ENCODE data around the gene METTL21C.

Gene METTL21C

DNA sequence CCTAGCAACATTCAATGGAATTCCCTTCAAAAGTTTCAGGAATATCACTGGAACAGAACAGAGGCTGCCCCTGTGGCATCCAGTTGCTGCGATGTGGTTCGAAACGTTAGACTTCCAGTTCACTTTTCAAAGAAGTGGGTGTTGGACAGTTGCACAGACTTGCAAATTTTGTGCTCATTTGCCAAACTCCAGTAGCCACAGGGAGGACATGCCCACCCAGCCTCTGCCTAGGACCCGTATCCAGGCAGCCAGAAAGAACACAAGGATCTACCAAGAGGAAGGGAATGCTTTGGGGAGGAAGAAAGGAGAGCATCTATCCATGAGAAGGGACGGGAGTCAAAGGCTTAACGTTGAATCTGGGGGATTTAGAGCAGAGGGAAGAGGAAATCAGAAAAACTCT, at the start of gene METTL21C:
Gene METTL21C, minus strand, starts transcription at position 108 of the 400 bp plus-strand sequence. CDS start 546 bp downstream, outside the sequence.
- no peak for DNase-seq (ENCODE audit: low read depth)

DNA sequence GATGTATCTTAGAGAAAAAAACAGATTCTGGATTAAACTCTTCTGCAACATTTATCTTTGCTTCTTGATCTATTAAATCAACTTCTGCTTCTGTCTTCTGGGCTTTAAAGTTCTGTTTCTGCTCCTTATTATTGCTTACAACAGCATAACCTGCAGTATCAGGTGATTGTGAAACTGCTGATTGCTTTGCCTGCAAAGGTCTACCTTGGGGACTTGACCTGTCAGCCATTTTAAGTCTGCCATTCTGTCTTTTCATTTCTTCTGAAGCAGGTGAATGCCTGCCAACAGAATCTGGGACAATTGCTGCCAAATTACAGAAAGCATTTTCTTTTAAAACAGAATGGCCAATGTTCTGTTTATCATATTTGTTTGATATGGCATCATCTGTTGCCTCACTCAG, 47.7 kb upstream of the METTL21C start:
- no peak for DNase-seq (ENCODE audit: low read depth)

DNA sequence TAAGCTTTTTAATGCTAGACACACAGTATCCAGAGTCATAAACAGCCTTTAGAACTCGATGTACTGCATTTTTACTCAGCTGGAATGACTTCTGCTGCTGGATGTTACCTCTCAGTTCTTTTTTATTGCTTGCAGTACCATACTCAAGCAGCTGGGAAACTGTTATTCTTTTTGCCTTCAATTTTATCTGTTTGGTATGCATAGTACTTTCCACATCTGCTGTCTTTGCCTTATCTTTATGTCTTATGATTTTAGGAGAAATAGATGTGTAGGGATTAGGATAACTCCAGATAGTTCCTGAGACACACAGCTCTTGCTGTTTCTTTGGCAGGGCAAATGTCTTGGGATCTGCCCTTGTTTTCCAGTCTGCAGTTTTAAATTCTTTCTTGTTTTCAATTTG, 47.3 kb upstream of the METTL21C start:
- DNase-seq (ENCODE audit: low read depth) = no peak

DNA sequence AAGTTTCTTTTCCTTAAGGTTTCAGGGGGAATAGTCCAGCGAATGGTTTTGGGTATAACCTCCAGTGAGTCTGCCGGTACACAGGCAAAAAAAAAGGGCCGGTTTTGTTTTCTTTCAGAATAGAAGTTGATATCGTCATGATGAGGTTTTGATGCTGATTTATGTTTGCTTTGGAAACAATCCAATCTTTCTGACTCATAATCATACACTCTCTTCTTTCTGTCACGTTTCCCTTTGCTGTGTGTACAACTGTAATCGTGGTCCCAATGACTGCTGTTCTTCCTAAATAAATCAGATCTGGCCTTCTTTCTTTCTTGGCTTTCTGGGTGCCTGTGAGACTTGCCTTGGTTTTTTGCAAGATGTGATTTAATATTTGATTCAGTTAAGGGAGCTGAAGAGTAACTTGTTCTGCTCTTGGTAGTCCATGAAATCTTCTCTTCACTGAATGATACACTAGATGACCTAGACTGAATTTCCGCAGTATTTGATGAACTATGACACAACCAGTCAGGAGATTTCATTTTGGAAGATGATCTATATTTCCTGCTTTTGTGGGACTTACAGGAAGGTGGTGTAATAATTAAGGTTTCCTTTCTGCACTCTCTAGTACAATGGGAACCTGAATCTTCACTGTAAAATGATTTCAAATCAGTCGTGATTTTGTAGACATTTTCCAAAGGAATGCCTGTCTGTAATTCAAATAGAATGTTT, 34.9 kb upstream of the METTL21C start:
- DNase-seq (ENCODE audit: low read depth) = peak; percentile 72

DNA sequence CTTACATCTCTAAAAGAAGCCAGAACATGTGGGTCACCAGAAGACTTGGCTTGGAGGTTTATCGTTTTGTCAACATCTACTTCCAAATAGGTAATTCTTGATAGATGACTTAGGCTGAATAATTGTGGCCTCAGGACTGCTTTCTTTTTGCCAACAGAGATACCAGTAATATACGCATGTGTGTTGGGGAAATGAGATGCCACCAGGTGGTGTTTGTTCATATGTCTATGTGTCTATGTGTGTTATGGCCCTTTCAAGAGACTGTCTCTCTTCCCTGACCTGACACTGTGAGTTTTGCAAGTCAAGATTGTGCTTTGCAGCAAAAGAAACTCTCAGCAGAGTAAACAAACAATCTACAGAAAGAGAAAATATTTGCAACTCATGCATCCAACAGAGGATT, 31.6 kb upstream of the METTL21C start:
- DNase-seq (ENCODE audit: low read depth) = peak; percentile 28

DNA sequence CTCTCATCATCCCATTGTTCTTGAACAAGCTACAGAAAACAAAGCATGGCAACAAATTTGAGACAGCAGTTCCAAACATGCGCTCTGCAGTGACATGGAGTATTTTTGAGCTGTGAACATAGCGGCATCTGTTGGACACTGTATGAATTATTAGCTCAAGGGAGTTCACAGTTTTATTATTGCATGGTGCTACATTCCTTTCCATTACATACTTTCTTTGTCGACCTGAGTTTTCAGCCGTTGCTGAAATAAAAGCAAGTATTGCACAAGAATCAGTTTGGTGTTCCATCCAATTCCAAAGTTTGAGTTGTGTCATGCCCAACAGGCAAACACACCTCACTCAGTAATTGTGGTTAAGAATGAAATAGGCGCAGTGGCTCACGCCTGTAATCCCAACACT, 30.1 kb upstream of the METTL21C start:
- peak; percentile 53 for DNase-seq (ENCODE audit: low read depth)

DNA sequence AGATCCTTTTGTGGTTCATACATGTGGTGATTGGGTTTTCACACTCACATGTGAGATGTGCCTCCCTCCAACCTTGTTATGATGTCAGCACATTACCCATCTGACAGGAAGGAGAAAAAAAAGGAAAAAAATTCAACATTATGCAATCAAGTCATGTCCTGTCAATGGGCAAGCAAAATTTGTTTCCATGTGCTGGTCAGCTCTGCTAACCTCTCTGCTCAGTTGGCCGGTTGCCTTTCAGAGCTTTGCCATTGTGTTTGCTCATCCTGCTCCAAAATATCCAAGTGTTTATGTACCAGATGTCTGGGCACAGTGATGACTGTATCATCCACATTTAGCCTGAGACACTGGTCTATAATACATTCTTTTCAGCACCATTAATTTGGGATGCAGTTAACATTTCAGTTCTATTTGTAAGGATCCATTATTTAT, 27.0 kb upstream of the METTL21C start:
- no peak for DNase-seq (ENCODE audit: low read depth)

DNA sequence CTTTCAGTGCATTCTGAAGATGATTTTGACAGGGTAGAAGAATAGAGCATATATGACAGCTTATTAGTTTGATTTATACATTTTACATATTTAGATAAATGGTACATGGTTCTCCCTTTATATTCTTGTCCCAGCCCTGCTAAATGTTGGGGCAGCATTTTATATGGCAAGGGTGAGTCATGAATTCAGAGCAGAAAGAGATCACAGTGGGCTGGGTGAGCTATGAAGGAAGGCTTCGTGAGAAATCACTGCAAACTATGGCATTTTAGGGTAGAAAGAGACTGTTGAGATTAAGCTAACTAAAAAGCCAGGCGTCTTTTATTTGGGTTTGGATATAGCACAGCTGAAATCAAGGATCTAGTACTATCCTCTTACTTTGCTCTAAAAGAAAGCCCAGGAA, 23.9 kb upstream of the METTL21C start:
- no peak for DNase-seq (ENCODE audit: low read depth)

DNA sequence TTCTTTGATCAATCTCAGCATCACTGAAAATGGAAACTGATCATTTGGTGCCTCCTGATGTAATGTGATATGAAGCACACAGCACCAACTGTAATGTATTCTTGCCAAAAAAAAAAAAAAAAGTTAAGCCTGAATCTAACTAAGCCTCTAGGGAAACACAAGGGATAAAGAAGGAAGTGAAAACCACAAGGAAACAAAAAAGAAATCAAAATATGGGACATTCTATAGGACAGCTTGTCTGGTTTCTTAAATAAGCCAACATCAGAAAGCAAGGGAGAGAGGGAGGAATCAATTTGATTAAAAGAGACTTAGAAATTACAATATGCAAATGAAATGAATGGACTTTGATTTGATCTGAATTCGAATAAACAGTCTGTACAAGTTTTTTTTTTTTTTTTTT, 20.6 kb upstream of the METTL21C start:
- DNase-seq (ENCODE audit: low read depth) = no peak

DNA sequence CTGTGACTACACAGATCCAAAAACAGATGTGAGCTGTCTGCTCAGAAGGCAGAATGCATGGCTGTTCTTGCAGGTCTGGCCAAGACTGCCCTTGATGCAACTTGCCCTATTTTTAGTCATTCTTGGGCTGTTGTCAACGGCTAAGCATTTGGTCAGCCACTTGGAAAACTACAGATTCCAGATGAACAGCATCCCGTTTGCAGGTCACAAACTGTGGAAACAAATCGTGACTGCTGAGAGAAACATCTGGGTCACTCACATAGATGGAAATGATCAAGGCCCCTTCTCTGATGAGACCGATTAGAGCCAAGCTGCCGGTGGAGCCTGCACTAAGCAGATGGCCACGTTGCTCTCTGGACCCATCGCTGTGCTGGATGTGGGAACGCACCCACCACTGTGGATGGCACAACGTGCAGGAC, 15.4 kb upstream of the METTL21C start:
- no peak for DNase-seq (ENCODE audit: low read depth)

DNA sequence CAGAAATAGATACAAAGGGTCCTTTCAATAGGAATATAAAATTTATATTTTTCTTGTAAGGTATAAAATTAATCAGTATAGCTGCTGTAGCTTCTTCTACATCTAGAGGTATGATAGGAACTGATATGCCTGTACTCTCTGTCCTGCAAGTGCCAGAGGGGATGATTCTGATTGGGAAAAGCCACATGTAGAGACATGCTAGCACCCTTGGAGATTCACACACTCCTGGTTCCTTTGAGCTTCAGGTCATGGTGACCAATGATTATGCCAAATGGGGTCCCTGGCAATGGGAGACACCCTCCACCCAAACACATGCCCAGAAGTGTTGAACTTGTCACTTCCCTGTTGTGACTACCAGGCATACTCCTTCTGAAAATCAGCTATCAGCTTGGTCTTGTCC, 14.7 kb upstream of the METTL21C start:
- no peak for DNase-seq (ENCODE audit: low read depth)

DNA sequence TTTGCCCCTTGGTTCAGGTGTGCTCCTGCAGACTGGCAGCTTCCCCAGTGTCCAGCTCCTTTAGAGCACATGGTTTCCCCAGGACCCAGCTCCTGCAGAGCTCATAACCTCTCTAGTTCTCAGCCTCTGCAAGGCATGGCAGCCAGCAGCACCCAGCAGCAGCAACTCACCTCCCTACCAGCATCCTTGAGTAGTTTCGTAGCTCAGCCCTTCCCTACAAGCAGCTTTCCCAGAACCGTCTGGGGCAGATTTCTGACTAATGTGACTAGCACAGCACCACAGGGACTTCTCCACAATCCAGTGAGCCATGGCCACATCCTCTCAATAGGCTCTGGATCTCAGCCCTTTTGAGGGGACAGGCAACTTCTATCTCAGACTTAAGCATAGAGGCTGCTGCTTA, 14.1 kb upstream of the METTL21C start:
- DNase-seq (ENCODE audit: low read depth) = no peak

DNA sequence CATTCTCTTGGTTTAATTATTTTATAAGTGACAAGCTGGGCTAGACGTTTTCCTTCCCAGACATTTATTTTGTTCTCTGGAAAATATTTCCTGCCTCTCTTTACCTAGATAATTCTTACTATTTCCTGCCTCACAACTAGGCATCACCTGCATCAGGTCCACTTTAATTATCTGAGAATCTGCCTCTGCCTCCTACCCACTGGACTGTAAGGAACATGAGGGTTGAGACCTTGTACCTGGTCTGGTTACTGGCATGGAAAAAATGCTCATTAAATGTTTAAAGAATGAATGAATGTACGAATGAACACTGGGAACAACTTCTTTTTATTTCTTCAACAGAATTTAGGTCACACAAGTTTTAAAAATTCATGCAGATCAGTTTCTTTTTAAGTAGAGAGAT, 13.4 kb upstream of the METTL21C start:
- DNase-seq (ENCODE audit: low read depth) = no peak

DNA sequence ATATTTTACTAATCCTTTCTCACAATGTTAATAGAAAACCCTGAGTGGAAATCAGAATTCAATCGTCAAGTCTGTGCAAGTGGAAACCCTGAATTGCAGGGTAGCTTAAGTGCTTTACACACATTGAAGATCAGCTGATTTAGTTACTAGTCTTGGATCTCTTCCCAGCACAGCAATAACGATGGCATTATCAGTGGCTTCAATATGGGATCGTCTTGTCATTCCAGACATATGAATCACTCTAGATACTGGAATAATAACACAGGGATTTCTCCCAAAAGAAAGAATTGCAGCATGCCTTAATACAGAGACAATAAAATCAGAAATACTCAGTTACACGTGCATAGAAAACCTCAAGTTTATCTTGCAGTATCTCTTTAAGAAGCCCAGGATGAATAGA, 12.6 kb upstream of the METTL21C start:
- DNase-seq (ENCODE audit: low read depth) = peak; percentile 82

DNA sequence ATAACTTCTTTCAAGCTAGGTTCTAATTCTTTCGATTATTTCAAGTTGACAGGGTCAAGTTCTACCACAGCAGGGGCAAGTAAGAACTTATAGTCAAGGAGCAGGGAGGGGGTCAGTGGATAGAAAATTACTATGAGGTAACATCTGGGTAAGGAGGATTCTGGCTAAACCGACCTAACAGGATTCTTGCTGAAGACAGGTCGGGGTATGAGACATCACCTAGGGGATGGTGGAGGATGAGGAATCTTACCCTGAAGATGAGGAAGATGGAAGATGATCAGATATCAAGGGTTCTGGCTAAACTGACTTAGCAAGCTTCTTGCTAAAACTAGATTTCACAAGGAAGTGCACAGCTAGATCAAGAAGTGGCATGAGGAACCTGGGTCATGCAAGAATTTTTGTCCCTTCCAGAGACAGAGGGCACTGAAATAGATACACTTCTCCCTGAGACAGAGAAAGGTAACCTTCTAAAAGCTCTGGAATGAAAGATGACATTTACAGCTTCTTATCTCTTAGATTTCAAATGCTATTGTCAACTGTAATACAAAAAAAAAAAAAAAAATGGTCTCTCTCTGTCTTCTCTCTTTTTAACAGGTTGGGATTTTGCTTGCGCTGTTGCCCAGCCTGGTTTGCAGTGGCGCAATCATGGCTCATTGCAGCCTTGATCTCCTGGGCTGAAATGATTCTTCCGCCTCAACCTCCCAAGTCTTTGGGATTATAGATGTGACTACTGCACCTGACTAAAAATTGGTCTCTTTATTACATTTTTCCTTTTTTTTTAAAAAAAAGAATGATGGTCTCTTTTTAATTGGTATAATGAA, 9.6 kb upstream of the METTL21C start:
- DNase-seq (ENCODE audit: low read depth) = no peak

DNA sequence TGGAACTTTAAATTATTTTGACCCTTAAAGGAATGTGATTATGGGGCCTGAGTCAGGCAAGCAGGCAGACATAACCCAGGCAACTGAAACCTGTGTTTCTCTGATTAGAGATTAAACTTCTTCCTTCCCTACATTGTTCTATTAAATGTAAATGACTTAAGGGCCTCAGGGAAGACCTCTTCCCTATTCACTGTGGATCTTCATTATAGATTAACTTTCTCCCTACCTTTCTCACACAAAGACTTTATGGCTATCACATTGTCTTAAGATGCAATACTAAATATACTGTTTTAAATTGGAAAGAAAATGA, 8.8 kb upstream of the METTL21C start:
- DNase-seq (ENCODE audit: low read depth) = no peak

DNA sequence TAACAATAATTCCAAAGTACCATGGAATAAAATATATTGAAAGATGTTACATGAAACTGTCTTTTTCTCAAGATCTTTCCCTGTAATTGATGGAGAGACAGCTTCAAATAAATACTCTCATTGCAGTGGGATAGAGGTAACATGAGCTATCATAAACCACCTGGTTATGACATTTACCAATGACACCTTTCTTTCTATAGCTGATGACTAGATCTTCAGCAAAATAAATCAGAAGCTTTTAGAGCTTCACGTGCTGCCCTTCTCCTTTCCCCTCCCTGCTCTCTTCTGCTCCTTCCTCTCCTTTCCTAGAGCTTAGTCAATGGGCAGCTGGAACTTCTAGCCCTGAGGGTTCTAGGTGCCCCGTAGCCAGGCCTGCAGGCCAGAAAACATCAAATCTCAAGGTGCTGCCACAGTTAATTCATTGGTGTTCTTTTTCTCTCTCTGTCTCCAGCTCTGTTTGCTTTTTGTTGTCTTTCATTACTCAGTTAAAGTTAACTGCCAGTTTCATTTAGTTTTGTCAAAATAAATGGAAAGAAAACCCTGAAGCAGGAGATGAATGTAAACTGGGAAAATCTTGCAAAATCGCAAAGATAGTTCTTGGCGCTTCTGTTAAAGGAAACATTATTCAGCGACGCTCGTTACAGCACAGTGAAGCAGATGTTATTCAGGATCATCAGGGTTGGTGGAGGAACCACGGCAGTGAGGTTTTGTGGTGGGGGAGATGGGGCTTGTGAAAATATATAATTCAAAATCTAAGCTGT, 8.3 kb upstream of the METTL21C start:
- no peak for DNase-seq (ENCODE audit: low read depth)

DNA sequence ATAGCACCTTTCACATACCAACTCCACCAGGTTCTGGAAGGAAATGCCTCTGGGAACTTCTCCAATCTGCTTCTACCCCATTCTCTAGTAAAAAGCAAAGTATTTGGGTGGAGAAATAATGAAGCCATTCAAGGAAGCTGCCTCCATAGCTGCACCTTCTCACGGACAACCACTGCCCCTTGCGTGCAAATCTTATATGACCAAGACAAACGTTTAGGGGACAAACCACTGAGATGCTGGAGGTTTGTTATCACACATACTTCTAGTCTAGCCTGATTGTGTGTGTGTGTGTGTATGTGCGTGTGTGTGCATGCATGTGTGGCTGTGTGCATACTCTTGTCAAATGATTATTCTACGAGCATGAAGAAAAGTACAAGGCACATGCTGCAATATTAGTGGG, 6.5 kb upstream of the METTL21C start:
- DNase-seq (ENCODE audit: low read depth) = no peak

DNA sequence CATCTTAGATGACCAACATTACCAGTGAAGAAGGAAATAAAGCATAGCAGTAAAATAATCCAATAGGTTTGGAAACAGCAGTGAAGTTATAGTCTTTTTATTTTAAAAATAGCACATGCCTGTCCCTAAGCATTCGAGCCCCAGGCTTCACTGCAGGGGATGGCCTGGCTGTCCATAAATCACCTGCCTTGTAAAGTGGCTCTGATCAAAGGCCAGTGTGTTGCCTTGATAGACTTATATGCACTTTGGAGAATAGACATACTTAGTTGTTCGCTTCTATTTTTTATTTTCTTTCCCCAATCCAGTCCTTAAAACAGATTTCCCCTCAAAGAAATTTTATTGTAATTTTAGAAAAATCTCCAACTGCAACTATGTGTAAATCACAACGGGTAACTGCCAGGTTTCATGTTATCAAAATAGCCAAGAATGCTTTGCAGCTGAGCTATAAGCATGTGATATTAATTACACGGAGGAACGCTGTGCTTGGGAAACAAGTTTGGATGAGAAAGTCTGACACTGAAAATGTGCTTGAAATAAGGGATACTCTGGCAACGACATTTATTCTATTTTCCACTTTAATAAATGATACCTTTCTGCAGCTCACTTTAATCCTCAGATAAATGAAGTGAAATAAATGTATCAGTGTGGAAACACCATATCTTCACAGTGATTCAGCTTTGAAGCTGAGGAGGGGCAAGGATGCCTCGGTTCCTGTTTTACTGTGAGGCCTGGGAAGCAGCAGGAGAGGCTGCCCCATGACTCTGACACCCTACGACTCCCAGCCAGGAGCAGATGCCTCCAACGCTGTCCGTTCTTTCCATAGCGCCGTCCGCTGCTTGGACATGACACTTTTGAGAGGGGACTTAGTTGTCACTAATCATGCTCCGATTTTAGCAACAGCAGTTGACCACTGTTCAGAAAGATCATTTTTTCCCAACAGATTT, 5.5 kb upstream of the METTL21C start:
- DNase-seq (ENCODE audit: low read depth) = no peak

DNA sequence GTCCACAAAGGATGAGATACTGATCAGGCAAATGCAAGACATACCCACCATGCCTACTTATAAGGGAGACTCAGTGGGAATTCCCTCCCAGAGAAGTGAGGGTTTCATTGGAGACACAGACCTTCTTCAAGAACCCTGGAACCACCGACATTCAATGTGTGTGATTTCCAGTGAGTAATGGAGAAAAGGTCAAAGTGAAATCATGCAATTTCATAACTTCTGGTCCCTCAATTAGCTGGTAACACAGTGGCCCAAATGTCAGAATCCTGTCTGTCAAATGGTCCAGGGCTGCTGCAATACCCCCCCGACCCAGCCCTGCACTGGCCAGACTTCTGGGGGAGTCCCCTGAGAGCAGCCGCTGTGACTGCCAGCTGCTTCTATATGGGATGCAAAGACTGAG, 4.7 kb upstream of the METTL21C start:
- DNase-seq (ENCODE audit: low read depth) = no peak

DNA sequence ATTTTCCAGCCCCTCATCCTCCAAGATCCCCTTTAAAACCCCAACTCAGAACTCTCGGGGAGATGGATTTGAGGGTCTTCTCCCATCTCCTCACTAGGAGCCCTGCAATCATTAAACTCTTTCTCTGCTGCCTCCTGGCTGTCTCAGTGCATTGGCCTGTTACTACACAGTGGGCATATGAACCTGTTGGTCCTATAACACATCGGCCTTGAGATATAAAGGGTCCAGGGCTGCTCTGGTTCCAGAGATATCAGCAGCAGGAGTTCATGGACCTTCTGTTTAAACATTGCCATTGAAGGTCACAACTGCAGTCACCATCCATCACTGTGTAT, 3.8 kb upstream of the METTL21C start:
- DNase-seq (ENCODE audit: low read depth) = no peak

Measured in ELR (cell line).